Omental fat pad (tissue), 4 donors: ENCODE measurements around the gene BCLAF1. TPM values are rescaled to one million over a fixed set of nuclear protein-coding genes. Genes with fewer than 3 reads are reported as not detected.

Experiments used
- ATAC-seq: fragments of 150-250 bp; one replicate; pipeline ENCODE4 v1.9.1; 2016; ENCODE audit warnings: mild to moderate bottlenecking, moderate library complexity; ENCODE audit not compliant: low FRiP score
- DNase-seq: peaks from one replicate; pipeline ENCODE4 v3.0.0-alpha.2; 2019; ENCODE audit warnings: low spot score
- total RNA-seq, 4 donors: library from RNA; depleted of rRNA; stranded (reverse); fragments of >200 nt; gene quantifications; one replicate each; pipeline ENCODE4 v1.1.0, GENCODE V29; 2016
- TF ChIP-seq, protein P1 (sequence below), 3 donors: fragments of 450-650 bp; IDR thresholded peaks; one replicate each; pipeline ENCODE4 v1.5.1; 2016 to 2017; ENCODE audit warnings: antibody characterized with exemption in 3 of 3, mild to moderate bottlenecking in 3 of 3, moderate library complexity in 2 of 3

Gene BCLAF1
- total RNA-seq, 4 donors from 2014 or later: 95.2 to 168 (median 148) TPM

- no peak for ATAC-seq
Measured at GRCh38 chr6:136323431-136324112, 33.9 kb upstream of the BCLAF1 start.

DNA sequence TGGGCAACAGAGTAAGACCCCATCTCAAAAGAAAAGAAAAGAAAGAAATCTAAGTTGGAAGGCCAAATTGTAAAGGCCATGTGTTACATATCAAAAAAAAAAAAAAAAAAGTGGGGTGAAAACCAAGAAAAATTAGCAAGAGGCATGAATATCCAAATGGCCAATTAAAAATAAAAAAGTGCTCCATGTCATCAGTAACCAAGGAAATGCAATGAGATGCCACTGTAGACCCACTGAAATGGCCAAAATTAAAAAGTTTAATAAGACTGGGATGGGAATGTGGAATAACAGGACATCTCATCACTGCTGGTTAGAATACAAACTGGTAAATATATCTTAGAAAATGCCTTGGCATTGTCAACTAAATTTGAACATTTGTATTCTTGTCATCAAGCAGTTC, 30.1 kb upstream of the BCLAF1 start:
- no peak for DNase-seq
- ATAC-seq: no peak
- TF ChIP-seq, protein P1, sequence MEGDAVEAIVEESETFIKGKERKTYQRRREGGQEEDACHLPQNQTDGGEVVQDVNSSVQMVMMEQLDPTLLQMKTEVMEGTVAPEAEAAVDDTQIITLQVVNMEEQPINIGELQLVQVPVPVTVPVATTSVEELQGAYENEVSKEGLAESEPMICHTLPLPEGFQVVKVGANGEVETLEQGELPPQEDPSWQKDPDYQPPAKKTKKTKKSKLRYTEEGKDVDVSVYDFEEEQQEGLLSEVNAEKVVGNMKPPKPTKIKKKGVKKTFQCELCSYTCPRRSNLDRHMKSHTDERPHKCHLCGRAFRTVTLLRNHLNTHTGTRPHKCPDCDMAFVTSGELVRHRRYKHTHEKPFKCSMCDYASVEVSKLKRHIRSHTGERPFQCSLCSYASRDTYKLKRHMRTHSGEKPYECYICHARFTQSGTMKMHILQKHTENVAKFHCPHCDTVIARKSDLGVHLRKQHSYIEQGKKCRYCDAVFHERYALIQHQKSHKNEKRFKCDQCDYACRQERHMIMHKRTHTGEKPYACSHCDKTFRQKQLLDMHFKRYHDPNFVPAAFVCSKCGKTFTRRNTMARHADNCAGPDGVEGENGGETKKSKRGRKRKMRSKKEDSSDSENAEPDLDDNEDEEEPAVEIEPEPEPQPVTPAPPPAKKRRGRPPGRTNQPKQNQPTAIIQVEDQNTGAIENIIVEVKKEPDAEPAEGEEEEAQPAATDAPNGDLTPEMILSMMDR (IDR thresholded peaks at IDR 0.05): no peak

More at GRCh38 chr6:136323431-136324112, 33.9 kb upstream of the BCLAF1 start:
- TF ChIP-seq, protein P1 (IDR thresholded peaks at IDR 0.05): no peak
- no peak for DNase-seq

- ATAC-seq (no peak), DNase-seq (no peak)
- TF ChIP-seq, protein P1 (IDR thresholded peaks at IDR 0.05): no peak
Measured at GRCh38 chr6:136318676-136319075, 29.0 kb upstream of the BCLAF1 start.

- TF ChIP-seq, protein P1 (IDR thresholded peaks at IDR 0.05): no peak
- ATAC-seq (no peak), DNase-seq (no peak)
Measured at GRCh38 chr6:136317971-136318370, 28.3 kb upstream of the BCLAF1 start.

DNA sequence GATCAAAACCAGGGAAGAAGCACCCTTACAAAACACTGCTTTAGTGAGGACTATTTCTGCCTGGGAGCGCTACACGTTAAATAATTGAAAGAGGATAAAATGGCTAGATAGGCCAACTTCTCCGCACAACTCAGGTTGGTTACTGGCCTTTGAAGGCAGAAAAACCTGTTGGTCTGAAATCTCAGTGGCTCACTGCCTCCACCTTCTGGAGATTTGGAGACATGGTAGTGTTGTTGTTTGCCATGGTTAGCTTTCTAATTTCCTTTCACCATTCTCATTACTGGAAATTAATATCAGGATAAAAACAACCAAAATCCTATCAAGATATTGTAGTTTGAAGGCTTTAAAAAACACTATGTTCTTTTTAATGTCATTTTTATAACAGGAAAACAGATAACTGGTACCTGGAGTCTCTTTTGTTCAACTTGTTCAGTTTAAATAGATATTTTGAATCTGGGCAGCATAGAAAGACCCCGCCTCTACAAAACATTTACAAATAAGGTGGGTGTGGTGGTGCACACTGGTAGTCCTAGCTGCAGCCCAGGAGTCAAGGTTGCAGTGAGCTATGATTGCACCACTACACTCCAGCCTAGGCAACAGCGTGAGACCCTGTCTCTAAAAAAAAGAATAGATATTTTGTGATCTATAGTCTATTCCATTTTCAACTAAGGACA, 27.5 kb upstream of the BCLAF1 start:
- ATAC-seq: peak; percentile 76
- no peak for DNase-seq
- TF ChIP-seq, protein P1 (IDR thresholded peaks at IDR 0.05): no peak

- no peak for ATAC-seq
- DNase-seq: no peak
- TF ChIP-seq, protein P1 (IDR thresholded peaks at IDR 0.05): no peak
Measured at GRCh38 chr6:136315594-136315993, 25.9 kb upstream of the BCLAF1 start.

DNA sequence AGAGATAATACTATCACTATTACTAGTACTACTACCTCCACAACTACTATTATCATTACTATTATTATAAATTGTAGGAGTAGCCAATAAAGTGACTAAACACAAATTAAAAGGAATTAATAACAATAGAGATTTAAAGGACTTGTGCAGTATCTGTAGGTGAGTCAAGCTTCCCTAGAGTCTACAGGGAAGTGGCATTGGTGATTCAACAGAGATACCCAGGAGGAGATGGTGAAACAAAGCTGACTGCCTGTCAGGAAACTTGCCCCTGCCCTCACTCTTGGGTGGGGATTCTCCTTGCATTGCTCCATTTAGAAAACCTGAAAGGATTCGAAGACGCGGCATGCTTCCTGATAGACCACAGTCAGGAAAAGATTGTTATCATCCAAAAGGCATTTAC, 23.3 kb upstream of the BCLAF1 start:
- ATAC-seq: no peak
- TF ChIP-seq, protein P1 (IDR thresholded peaks at IDR 0.05): no peak
- DNase-seq: no peak
